ENCODE measurements around the gene GNAS. TPM values are rescaled to one million over a fixed set of nuclear protein-coding genes. Genes with fewer than 3 reads are reported as not detected.

GNAS gene
- total RNA-seq, 3 donors from 2014 or later (not counting 1 experiment from before 2014, with no cell fraction given), result 530 to 823 (median 582) TPM

- H3K27me3 Mint-ChIP-seq (ENCODE audit: low read depth in 2 of 2), result peaks cover 10 to 11% of the 10 kb centered on the region in 2 donors
- H3K9me3 ChIP-seq (ENCODE audit: control insufficient read depth, insufficient read depth, low read length), result no peaks in the 10 kb centered on the region
- H3K4me3 ChIP-seq (ENCODE audit: low read length), result no peak overlapping the region
- 84% methylated on average over 3 of the region's 3 CpGs for WGBS (ENCODE audit: insufficient coverage)
- H3K36me3 ChIP-seq (ENCODE audit: control insufficient read depth, insufficient read depth, low read length), result no peaks in the 10 kb centered on the region
- H3K4me3 Mint-ChIP-seq, result no peak overlapping the region
- no peaks in the 10 kb centered on the region for H3K27me3 ChIP-seq (ENCODE audit: control insufficient read depth, insufficient read depth, low read length)
- H3K4me1 ChIP-seq (ENCODE audit: control insufficient read depth, insufficient read depth, low read length), result no peaks in the 10 kb centered on the region
- no peaks in the 10 kb centered on the region for H3K9me3 Mint-ChIP-seq
- H3K36me3 Mint-ChIP-seq, result no peaks in the 10 kb centered on the region
- ATAC-seq (no peak), DNase-seq (no peak)
- no peak for TF ChIP-seq CTCF (IDR thresholded peaks at IDR 0.05)
- H3K27ac ChIP-seq (ENCODE audit: low read length), result no peak overlapping the region
- H3K27ac Mint-ChIP-seq, result no peak overlapping the region
- H3K4me1 Mint-ChIP-seq, result no peaks in the 10 kb centered on the region
- intact Hi-C loops (cut with micrococcal nuclease), result no loop called here
Measured at GRCh38 chr20:58941471-58941870, 89.0 kb downstream of the GNAS start.

DNA sequence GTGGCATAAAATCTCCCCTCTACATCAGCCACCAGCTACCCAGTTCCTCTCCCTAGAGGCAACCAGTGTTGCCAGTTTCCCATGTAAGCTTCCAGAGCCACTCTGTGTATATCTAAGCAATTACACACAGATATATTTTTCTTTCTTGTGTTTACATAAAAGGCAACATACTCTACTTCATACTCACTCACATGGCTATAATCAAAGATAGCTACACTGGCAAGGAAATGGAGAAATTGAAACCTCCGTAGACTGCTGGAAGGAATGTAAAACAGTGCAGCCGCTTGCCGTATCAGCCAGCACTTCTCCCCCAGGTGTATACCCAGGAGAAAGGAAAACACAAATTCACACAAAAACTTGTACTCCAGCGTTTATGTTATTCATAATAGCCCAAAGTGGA lies 90.0 kb downstream of the GNAS start:
- no peak for DNase-seq
- Mint-ChIP-seq H3K27ac (no peak overlapping the region), H3K4me1 (no peaks in the 10 kb centered on the region), H3K36me3 (no peaks in the 10 kb centered on the region), H3K9me3 (no peaks in the 10 kb centered on the region), H3K4me3 (no peak overlapping the region), H3K27me3 (ENCODE audit: low read depth in 2 of 2) (peaks cover 8 to 10% of the 10 kb centered on the region in 2 donors)
- WGBS (ENCODE audit: insufficient coverage), result 100% methylated on average over 3 of the region's 4 CpGs
- Histone ChIP-seq H3K9me3 (ENCODE audit: control insufficient read depth, insufficient read depth, low read length) (no peaks in the 10 kb centered on the region), H3K27me3 (ENCODE audit: control insufficient read depth, insufficient read depth, low read length) (no peaks in the 10 kb centered on the region), H3K4me1 (ENCODE audit: control insufficient read depth, insufficient read depth, low read length) (no peaks in the 10 kb centered on the region), H3K36me3 (ENCODE audit: control insufficient read depth, insufficient read depth, low read length) (no peaks in the 10 kb centered on the region), H3K4me3 (ENCODE audit: low read length) (no peak overlapping the region), H3K27ac (ENCODE audit: low read length) (no peak overlapping the region)
- ATAC-seq, result no peak
- intact Hi-C loops (cut with micrococcal nuclease), result no loop called here
- TF ChIP-seq CTCF (IDR thresholded peaks at IDR 0.05), result no peak

DNA sequence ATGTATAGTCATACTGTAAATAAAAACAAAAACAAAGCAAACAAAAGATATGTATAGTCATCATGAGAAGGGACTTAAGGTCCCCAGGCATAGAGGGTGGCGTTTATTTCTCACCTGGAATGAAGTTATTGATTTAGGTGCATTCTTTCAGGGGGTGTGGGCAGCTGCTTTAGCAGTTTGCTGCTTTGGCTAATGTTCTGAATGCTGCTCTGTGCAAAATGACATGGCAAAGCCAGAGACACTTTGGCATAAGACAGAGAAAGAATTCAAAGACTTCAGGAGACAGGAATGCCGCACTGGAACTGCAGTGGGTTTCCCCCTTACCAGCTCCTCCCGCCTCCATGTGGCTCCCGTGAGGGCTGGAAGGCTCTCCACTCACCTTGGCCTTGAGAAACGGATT lies 92.1 kb downstream of the GNAS start:
- H3K27ac Mint-ChIP-seq, result no peak overlapping the region
- WGBS (ENCODE audit: insufficient coverage), result 91% methylated on average over 5 of the region's 5 CpGs

More for the DNA sequence above, 92.1 kb downstream of the GNAS start:
- no peaks in the 10 kb centered on the region for H3K36me3 Mint-ChIP-seq
- H3K27ac ChIP-seq (ENCODE audit: low read length), result no peak overlapping the region
- DNase-seq (no peak), ATAC-seq (no peak)
- H3K27me3 Mint-ChIP-seq (ENCODE audit: low read depth in 2 of 2), result peaks cover 7 to 18% of the 10 kb centered on the region in 2 donors
- no peak overlapping the region for H3K4me3 Mint-ChIP-seq
- intact Hi-C loops (cut with micrococcal nuclease), result no loop called here
- H3K4me1 Mint-ChIP-seq, result no peaks in the 10 kb centered on the region
- H3K36me3 ChIP-seq (ENCODE audit: control insufficient read depth, insufficient read depth, low read length), result no peaks in the 10 kb centered on the region
- no peaks in the 10 kb centered on the region for H3K9me3 Mint-ChIP-seq
- H3K9me3 ChIP-seq (ENCODE audit: control insufficient read depth, insufficient read depth, low read length), result no peaks in the 10 kb centered on the region
- no peaks in the 10 kb centered on the region for H3K27me3 ChIP-seq (ENCODE audit: control insufficient read depth, insufficient read depth, low read length)
- no peak for TF ChIP-seq CTCF (IDR thresholded peaks at IDR 0.05)
- no peaks in the 10 kb centered on the region for H3K4me1 ChIP-seq (ENCODE audit: control insufficient read depth, insufficient read depth, low read length)
- no peak overlapping the region for H3K4me3 ChIP-seq (ENCODE audit: low read length)

Measured in natural killer cell (primary cell).